Tibial nerve (tissue), 4 donors: ENCODE measurements around the gene FEM1A.

Experiments used
- EP300 ChIP-seq, 2 donors: sonication (generic); formaldehyde crosslinking; IDR thresholded peaks; one replicate each; pipeline ENCODE4 v1.6.1; 2017; ENCODE audit warnings: antibody characterized with exemption in 2 of 2, mild to moderate bottlenecking in 1 of 2
- POLR2A ChIP-seq, 2 donors: fragments of 450-650 bp; IDR thresholded peaks; one replicate each; pipeline ENCODE4 v1.6.1; 2017; ENCODE audit warnings: antibody characterized with exemption in 2 of 2, mild to moderate bottlenecking in 2 of 2, moderate library complexity in 2 of 2
- TF ChIP-seq, protein P1 (sequence below), 5 experiments: fragments of 200-600 bp in 3 of 5; fragments of 450-650 bp in 2 of 5; sonication (generic) in 3 of 5; IDR thresholded peaks; one replicate each; pipeline ENCODE4 v1.5.1; 2016 to 2019; ENCODE audit warnings: antibody characterized with exemption in 5 of 5, mild to moderate bottlenecking in 3 of 5, moderate library complexity in 2 of 5

DNA sequence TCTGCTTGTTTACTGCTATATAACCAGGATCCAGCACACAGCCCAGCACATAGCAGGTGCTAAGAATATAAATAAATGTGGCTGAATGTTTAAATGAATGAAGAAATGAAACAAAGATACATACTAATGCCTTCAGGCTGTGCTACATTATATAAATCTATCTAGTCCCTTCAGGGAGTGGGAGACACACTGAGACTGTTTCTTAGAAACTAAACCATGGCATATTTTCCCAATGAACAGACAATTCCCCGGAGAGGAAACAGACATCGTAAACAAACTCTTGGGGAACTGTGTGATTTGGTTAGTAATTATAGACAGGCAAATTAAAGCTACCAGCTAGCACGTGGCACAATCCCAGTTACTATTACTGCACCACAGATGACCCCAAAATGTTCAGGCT, 9.7 kb upstream of the FEM1A start:
- TF ChIP-seq, protein P1, sequence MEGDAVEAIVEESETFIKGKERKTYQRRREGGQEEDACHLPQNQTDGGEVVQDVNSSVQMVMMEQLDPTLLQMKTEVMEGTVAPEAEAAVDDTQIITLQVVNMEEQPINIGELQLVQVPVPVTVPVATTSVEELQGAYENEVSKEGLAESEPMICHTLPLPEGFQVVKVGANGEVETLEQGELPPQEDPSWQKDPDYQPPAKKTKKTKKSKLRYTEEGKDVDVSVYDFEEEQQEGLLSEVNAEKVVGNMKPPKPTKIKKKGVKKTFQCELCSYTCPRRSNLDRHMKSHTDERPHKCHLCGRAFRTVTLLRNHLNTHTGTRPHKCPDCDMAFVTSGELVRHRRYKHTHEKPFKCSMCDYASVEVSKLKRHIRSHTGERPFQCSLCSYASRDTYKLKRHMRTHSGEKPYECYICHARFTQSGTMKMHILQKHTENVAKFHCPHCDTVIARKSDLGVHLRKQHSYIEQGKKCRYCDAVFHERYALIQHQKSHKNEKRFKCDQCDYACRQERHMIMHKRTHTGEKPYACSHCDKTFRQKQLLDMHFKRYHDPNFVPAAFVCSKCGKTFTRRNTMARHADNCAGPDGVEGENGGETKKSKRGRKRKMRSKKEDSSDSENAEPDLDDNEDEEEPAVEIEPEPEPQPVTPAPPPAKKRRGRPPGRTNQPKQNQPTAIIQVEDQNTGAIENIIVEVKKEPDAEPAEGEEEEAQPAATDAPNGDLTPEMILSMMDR (IDR thresholded peaks at IDR 0.05): no peak
- TF ChIP-seq POLR2A (IDR thresholded peaks at IDR 0.05) (no peak), EP300 (IDR thresholded peaks at IDR 0.05) (no peak)
